Measurements from ENCODE around the gene MINAR1.

DNA sequence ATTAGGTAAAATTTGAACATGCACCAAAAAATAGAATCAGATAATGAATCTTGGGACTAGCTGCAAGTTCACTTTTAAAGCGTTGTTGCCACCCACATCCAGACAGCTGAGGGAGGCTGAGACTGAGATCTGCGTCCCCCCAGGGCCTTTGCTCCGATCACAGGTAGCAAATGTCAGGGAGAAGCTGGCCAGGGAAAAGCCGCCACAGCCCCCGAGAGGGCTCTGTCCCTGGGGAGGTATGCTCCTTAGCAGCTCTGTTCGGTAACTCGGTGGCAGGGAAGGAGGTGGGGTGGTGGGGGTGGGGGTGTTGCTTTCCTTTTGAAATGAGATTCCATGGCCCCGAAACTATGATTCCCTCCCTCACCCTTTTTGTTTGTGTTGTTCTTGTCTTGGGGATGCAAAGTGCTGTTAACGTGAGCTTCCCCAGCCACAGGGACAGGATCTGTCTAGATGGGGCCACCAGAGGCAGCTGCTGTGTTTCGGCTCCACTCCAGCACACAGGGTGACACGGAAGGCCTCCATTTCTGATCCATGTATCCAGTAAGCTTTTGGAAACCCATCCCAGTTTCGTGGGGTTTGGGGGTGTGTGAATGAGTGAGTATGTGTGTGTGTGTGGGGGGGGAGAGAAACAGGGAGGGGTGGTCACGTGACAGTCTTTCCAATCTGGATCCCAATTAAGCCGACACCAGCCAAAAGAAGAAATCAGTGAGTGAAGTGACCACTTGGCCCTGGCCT, 1.1 kb upstream of the MINAR1 start:
- TF ChIP-seq, protein P1, sequence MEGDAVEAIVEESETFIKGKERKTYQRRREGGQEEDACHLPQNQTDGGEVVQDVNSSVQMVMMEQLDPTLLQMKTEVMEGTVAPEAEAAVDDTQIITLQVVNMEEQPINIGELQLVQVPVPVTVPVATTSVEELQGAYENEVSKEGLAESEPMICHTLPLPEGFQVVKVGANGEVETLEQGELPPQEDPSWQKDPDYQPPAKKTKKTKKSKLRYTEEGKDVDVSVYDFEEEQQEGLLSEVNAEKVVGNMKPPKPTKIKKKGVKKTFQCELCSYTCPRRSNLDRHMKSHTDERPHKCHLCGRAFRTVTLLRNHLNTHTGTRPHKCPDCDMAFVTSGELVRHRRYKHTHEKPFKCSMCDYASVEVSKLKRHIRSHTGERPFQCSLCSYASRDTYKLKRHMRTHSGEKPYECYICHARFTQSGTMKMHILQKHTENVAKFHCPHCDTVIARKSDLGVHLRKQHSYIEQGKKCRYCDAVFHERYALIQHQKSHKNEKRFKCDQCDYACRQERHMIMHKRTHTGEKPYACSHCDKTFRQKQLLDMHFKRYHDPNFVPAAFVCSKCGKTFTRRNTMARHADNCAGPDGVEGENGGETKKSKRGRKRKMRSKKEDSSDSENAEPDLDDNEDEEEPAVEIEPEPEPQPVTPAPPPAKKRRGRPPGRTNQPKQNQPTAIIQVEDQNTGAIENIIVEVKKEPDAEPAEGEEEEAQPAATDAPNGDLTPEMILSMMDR (conservative IDR thresholded peaks at IDR 0.05; ENCODE audit: low read length): no peak
- TF ChIP-seq EZH2phosphoT487 (IDR thresholded peaks at IDR 0.05; ENCODE audit: borderline replicate concordance, low read depth, low read length): no peak

Data from OCI-LY7 (cell line).